Measurements from ENCODE around the gene KLHL26.

Gene KLHL26

GRCh38 chr19:18608805-18609716 is 27.8 kb upstream of the KLHL26 start:
- Histone ChIP-seq H3K27me3 (ENCODE audit: insufficient read depth, low read length, poor library complexity, severe bottlenecking) (no peaks in the 10 kb centered on the region), H3K9me3 (ENCODE audit: insufficient read depth, low read depth, low read length) (no peaks in the 10 kb centered on the region), H4K20me1 (ENCODE audit: insufficient read depth, low read length, poor library complexity, severe bottlenecking) (no peaks in the 10 kb centered on the region), H3K36me3 (ENCODE audit: insufficient read depth, low read length) (no peaks in the 10 kb centered on the region), H3F3A (ENCODE audit: low read depth) (no peaks in the 10 kb centered on the region), H3K4me3 (ENCODE audit: low read length, poor library complexity, severe bottlenecking) (no peak overlapping the region), H3K9ac (ENCODE audit: low read depth, low read length, poor library complexity, severe bottlenecking) (no peak overlapping the region), H3K79me2 (ENCODE audit: insufficient read depth, low read length) (no peaks in the 10 kb centered on the region), H2AFZ (ENCODE audit: low read length) (no peak overlapping the region), H3K9me2 (replicated peaks; ENCODE audit: low read depth, low read length) (no peaks in the 10 kb centered on the region), H3K4me1 (ENCODE audit: insufficient read depth, low read length, poor library complexity, severe bottlenecking) (no peaks in the 10 kb centered on the region), H3K4me2 (ENCODE audit: low read depth, low read length, poor library complexity, severe bottlenecking) (no peak overlapping the region)
- TF ChIP-seq EZH2phosphoT487 (IDR thresholded peaks at IDR 0.05; ENCODE audit: borderline replicate concordance) (no peak), CTCF (conservative IDR thresholded peaks at IDR 0.05; ENCODE audit: low read length) (no peak)

GRCh38 chr19:18609717-18610051 is 27.1 kb upstream of the KLHL26 start:
- Histone ChIP-seq H4K20me1 (ENCODE audit: insufficient read depth, low read length, poor library complexity, severe bottlenecking) (no peaks in the 10 kb centered on the region), H3K27me3 (ENCODE audit: insufficient read depth, low read length, poor library complexity, severe bottlenecking) (no peaks in the 10 kb centered on the region), H3K36me3 (ENCODE audit: insufficient read depth, low read length) (no peaks in the 10 kb centered on the region), H3K4me1 (ENCODE audit: insufficient read depth, low read length, poor library complexity, severe bottlenecking) (no peaks in the 10 kb centered on the region), H2AFZ (ENCODE audit: low read length) (no peak overlapping the region), H3K4me2 (ENCODE audit: low read depth, low read length, poor library complexity, severe bottlenecking) (no peak overlapping the region), H3K9me2 (replicated peaks; ENCODE audit: low read depth, low read length) (no peaks in the 10 kb centered on the region), H3K4me3 (ENCODE audit: low read length, poor library complexity, severe bottlenecking) (no peak overlapping the region), H3K9ac (ENCODE audit: low read depth, low read length, poor library complexity, severe bottlenecking) (no peak overlapping the region), H3K79me2 (ENCODE audit: insufficient read depth, low read length) (no peaks in the 10 kb centered on the region), H3K9me3 (ENCODE audit: insufficient read depth, low read depth, low read length) (no peaks in the 10 kb centered on the region), H3F3A (ENCODE audit: low read depth) (no peaks in the 10 kb centered on the region)
- TF ChIP-seq CTCF (conservative IDR thresholded peaks at IDR 0.05; ENCODE audit: low read length), result no peak
- no peak for TF ChIP-seq EZH2phosphoT487 (IDR thresholded peaks at IDR 0.05; ENCODE audit: borderline replicate concordance)

GRCh38 chr19:18610245-18610555 is 26.6 kb upstream of the KLHL26 start:
- Histone ChIP-seq H3K36me3 (ENCODE audit: insufficient read depth, low read length) (no peaks in the 10 kb centered on the region), H3K4me3 (ENCODE audit: low read length, poor library complexity, severe bottlenecking) (no peak overlapping the region), H3K79me2 (ENCODE audit: insufficient read depth, low read length) (no peaks in the 10 kb centered on the region), H3K27me3 (ENCODE audit: insufficient read depth, low read length, poor library complexity, severe bottlenecking) (no peaks in the 10 kb centered on the region), H3K9me3 (ENCODE audit: insufficient read depth, low read depth, low read length) (no peaks in the 10 kb centered on the region), H3K9ac (ENCODE audit: low read depth, low read length, poor library complexity, severe bottlenecking) (no peak overlapping the region), H3F3A (ENCODE audit: low read depth) (no peaks in the 10 kb centered on the region), H4K20me1 (ENCODE audit: insufficient read depth, low read length, poor library complexity, severe bottlenecking) (no peaks in the 10 kb centered on the region), H3K9me2 (replicated peaks; ENCODE audit: low read depth, low read length) (no peaks in the 10 kb centered on the region), H3K4me1 (ENCODE audit: insufficient read depth, low read length, poor library complexity, severe bottlenecking) (no peaks in the 10 kb centered on the region), H2AFZ (ENCODE audit: low read length) (no peak overlapping the region), H3K4me2 (ENCODE audit: low read depth, low read length, poor library complexity, severe bottlenecking) (no peak overlapping the region)
- TF ChIP-seq CTCF (conservative IDR thresholded peaks at IDR 0.05; ENCODE audit: low read length), result no peak
- no peak for TF ChIP-seq EZH2phosphoT487 (IDR thresholded peaks at IDR 0.05; ENCODE audit: borderline replicate concordance)

Data from Loucy (cell line).